BJ (cell line): ENCODE results near the gene AGBL5. TPM values are rescaled to one million over a fixed set of nuclear protein-coding genes. Genes with fewer than 3 reads are reported as not detected.

Source experiments
- CTCF ChIA-PET: fragments of 350-600 bp; formaldehyde crosslinking; extraction: SDS; loops from one replicate; lab custom pipeline; 2021; ENCODE audit warnings: antibody characterized with exemption, inconsistent platforms; lab: Yijun Ruan, JAX
- POLR2A ChIA-PET: fragments of 300-600 bp; sonication (Branson Sonifier 250); formaldehyde crosslinking; extraction: SDS; loops from one replicate; lab custom pipeline; 2021; ENCODE audit warnings: antibody characterized with exemption; lab: Charles Lee
- DNase-seq: peaks from one replicate; pipeline ENCODE4 v3.0.0-alpha.2; 2011; ENCODE audit warnings: low read depth
- H3K27me3 ChIP-seq: 2 replicates; pipeline ENCODE4 v1.6.0; 2011; ENCODE audit warnings: low read length; ENCODE audit not compliant: control insufficient read depth, insufficient read depth
- H3K36me3 ChIP-seq: 2 replicates; pipeline ENCODE4 v1.5.1; 2011; ENCODE audit warnings: low read length; ENCODE audit not compliant: control insufficient read depth, insufficient read depth
- H3K4me3 ChIP-seq: 2 replicates; pipeline ENCODE4 v1.5.1; 2011; ENCODE audit warnings: low read depth, mild to moderate bottlenecking, control low read depth, low read length
- CTCF ChIP-seq: IDR thresholded peaks from 2 replicates; pipeline ENCODE4 v1.5.1; 2011; ENCODE audit warnings: low read depth, mild to moderate bottlenecking, control low read depth, inconsistent platforms, low read length, moderate library complexity; ENCODE audit not compliant: insufficient read depth
- polyA plus RNA-seq: library from polyadenylated mRNA; depleted of rRNA; stranded (reverse); fragments of >200 nt; gene quantifications from 2 replicates; pipeline ENCODE4 v1.2.3, GENCODE V29; 2011

Gene AGBL5
- polyA plus RNA-seq, 1 experiment = 32.7 TPM

- Histone ChIP-seq H3K4me3 (no peak overlapping the region), H3K36me3 (peaks cover 11% of the 10 kb centered on the region), H3K27me3 (no peaks in the 10 kb centered on the region)
- no peak for DNase-seq
- POLR2A ChIA-PET = no interaction called here
- TF ChIP-seq CTCF = no peak
- CTCF ChIA-PET = interaction anchor here (1.0 to 8.4 kb wide), 3 partner anchors 15 to 173 kb away, joined by 5 to 263 read pairs (median 6); no protein-coding TSS in a partner anchor
Measured at GRCh38 chr2:27019459-27019858, 32.0 kb upstream of the AGBL5 start.

- H3K36me3 ChIP-seq = peaks cover 11% of the 10 kb centered on the region
- no peak overlapping the region for H3K4me3 ChIP-seq
- ChIA-PET CTCF (interaction anchor here (1.0 to 8.4 kb wide), 3 partner anchors 16 to 174 kb away, joined by 5 to 263 read pairs (median 6); no protein-coding TSS in a partner anchor), POLR2A (no interaction called here)
- H3K27me3 ChIP-seq = no peaks in the 10 kb centered on the region
- no peak for TF ChIP-seq CTCF
- no peak for DNase-seq
Measured at GRCh38 chr2:27019931-27020855, 31.3 kb upstream of the AGBL5 start.

DNA sequence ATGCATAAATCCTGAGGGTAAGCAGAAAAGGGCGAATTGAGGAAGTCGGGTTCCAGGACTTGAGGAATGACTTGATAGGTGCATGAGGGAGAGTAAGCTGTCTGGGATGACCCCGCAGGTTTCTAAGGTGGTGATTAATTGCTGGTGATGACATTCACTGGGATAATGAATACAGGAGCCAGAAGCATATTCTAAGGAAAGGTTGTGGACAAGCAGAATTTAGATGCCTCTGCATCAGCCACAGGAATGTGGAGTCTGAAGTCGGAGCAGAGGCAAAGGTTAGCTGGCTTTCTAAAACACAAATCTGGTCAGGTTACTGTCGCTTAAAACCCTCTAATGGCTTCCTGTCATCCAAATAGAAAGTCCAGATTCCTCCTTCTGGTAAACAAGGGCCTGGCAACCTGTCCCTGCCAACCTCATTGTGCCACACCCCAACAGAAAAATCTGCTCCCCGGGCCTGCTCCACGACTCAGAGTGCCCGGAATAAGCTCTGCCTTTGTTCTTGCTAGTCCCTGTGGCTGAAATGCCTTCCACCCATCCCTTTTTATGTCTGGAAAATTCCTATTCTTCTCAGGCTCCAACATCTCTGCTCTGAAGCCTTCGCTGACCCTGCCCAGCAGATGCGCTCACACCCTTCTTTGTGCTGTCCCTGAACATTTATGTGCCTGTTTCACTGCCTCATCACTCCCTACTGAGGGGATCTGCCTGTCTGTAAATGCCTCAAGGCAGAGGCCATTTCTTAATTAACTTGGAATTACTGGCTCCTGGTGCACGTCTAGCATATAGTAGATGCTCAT, 30.0 kb upstream of the AGBL5 start:
- CTCF ChIA-PET = interaction anchor here (2.7 kb wide), 1 partner anchor 60 kb away, joined by 10 read pairs; no protein-coding TSS in a partner anchor
- Histone ChIP-seq H3K36me3 (peaks cover 13% of the 10 kb centered on the region), H3K4me3 (no peak overlapping the region), H3K27me3 (no peaks in the 10 kb centered on the region)
- no peak for TF ChIP-seq CTCF
- POLR2A ChIA-PET = interaction anchor here (0.5 to 0.7 kb wide), 2 partner anchors 62 to 250 kb away, joined by 3 to 4 read pairs; no protein-coding TSS in a partner anchor
- no peak for DNase-seq

GRCh38 chr2:27023740-27024139, 27.7 kb upstream of the AGBL5 start:
- DNase-seq = no peak
- no peak for TF ChIP-seq CTCF
- CTCF ChIA-PET = interaction anchor here (1.6 to 2.7 kb wide), 2 partner anchors 62 to 177 kb away, joined by 3 to 10 read pairs; no protein-coding TSS in a partner anchor
- no peaks in the 10 kb centered on the region for H3K27me3 ChIP-seq
- H3K4me3 ChIP-seq = no peak overlapping the region
- H3K36me3 ChIP-seq = peaks cover 13% of the 10 kb centered on the region
- POLR2A ChIA-PET = no interaction called here
